ENCODE measurements around the gene PAQR4. TPM values are rescaled to one million over a fixed set of nuclear protein-coding genes. Genes with fewer than 3 reads are reported as not detected.

Gene PAQR4
- total and polyA plus RNA-seq, 2 donors (not counting 1 experiment from before 2014, with no cell fraction given) = 1.5 to 3.0 TPM

- no peak overlapping the region for H3K27ac ChIP-seq (ENCODE audit: insufficient read depth, low read length)
- H3K9me3 ChIP-seq (ENCODE audit: control insufficient read depth, insufficient read depth, low read depth, low read length) = no peaks in the 10 kb centered on the region
- no peak overlapping the region for H2AFZ ChIP-seq (ENCODE audit: low read length)
- TF ChIP-seq EZH2 (IDR thresholded peaks at IDR 0.05; ENCODE audit: low read length, missing control alignments) = no peak
- TF ChIP-seq CTCF (conservative IDR thresholded peaks at IDR 0.05 in 1 of 2, IDR thresholded peaks at IDR 0.05 in 1 of 2; ENCODE audit: low read depth in 1 of 2, low read length in 2 of 2) = no peak
- no peaks in the 10 kb centered on the region for H4K20me1 ChIP-seq (ENCODE audit: control insufficient read depth, extremely low read depth, insufficient read depth, low read length)
- peaks cover 3% of the 10 kb centered on the region for H3K36me3 ChIP-seq (ENCODE audit: control insufficient read depth, insufficient read depth, low read length)
- H3K4me2 ChIP-seq (ENCODE audit: extremely low read depth, insufficient read depth, low read length) = no peak overlapping the region
- H3K4me3 ChIP-seq (replicated peaks in 1 of 4; ENCODE audit: control extremely low read depth in 1 of 4, insufficient read depth in 1 of 4, low read depth in 3 of 4, low read length in 4 of 4) = no peak overlapping the region
- no peaks in the 10 kb centered on the region for H3K79me2 ChIP-seq (ENCODE audit: control insufficient read depth, insufficient read depth, low read length)
- H3K9ac ChIP-seq (ENCODE audit: insufficient read depth, low read length) = no peak overlapping the region
- peaks cover 3% of the 10 kb centered on the region for H3K4me1 ChIP-seq (ENCODE audit: control insufficient read depth, extremely low read depth, insufficient read depth, low read length)
- no peak for DNase-seq (ENCODE audit: low read depth in 2 of 2)
- no peaks in the 10 kb centered on the region for H3K27me3 ChIP-seq (ENCODE audit: control insufficient read depth, insufficient read depth, low read length)
These were observed 45.7 kb upstream of the PAQR4 start for GRCh38 chr16:2923481-2923880.

- Histone ChIP-seq H3K79me2 (ENCODE audit: control insufficient read depth, insufficient read depth, low read length) (no peaks in the 10 kb centered on the region), H3K4me1 (ENCODE audit: control insufficient read depth, extremely low read depth, insufficient read depth, low read length) (peaks cover 3% of the 10 kb centered on the region)
- TF ChIP-seq CTCF (conservative IDR thresholded peaks at IDR 0.05 in 1 of 2, IDR thresholded peaks at IDR 0.05 in 1 of 2; ENCODE audit: low read depth in 1 of 2, low read length in 2 of 2) (no peak), EZH2 (IDR thresholded peaks at IDR 0.05; ENCODE audit: low read length, missing control alignments) (no peak)
These were observed 44.0 kb upstream of the PAQR4 start for GRCh38 chr16:2924901-2925755.

GRCh38 chr16:2925951-2926649 is 43.0 kb upstream of the PAQR4 start:
- Histone ChIP-seq H3K4me1 (ENCODE audit: control insufficient read depth, extremely low read depth, insufficient read depth, low read length) (peaks cover 3% of the 10 kb centered on the region), H3K4me2 (ENCODE audit: extremely low read depth, insufficient read depth, low read length) (no peak overlapping the region), H3K9me3 (ENCODE audit: control insufficient read depth, insufficient read depth, low read depth, low read length) (no peaks in the 10 kb centered on the region), H3K9ac (ENCODE audit: insufficient read depth, low read length) (no peak overlapping the region), H3K79me2 (ENCODE audit: control insufficient read depth, insufficient read depth, low read length) (no peaks in the 10 kb centered on the region), H3K4me3 (replicated peaks in 1 of 4; ENCODE audit: control extremely low read depth in 1 of 4, insufficient read depth in 1 of 4, low read depth in 3 of 4, low read length in 4 of 4) (no peak overlapping the region), H3K27me3 (ENCODE audit: control insufficient read depth, insufficient read depth, low read length) (no peaks in the 10 kb centered on the region), H4K20me1 (ENCODE audit: control insufficient read depth, extremely low read depth, insufficient read depth, low read length) (no peaks in the 10 kb centered on the region), H3K36me3 (ENCODE audit: control insufficient read depth, insufficient read depth, low read length) (peaks cover 12% of the 10 kb centered on the region), H3K27ac (ENCODE audit: insufficient read depth, low read length) (no peak overlapping the region), H2AFZ (ENCODE audit: low read length) (no peak overlapping the region)
- TF ChIP-seq CTCF (conservative IDR thresholded peaks at IDR 0.05 in 1 of 2, IDR thresholded peaks at IDR 0.05 in 1 of 2; ENCODE audit: low read depth in 1 of 2, low read length in 2 of 2) (no peak), EZH2 (IDR thresholded peaks at IDR 0.05; ENCODE audit: low read length, missing control alignments) (no peak)
- DNase-seq (ENCODE audit: low read depth in 2 of 2) = no peak

More at GRCh38 chr16:2924901-2925755, 44.0 kb upstream of the PAQR4 start:
- peaks cover 9% of the 10 kb centered on the region for H3K36me3 ChIP-seq (ENCODE audit: control insufficient read depth, insufficient read depth, low read length)
- H3K4me3 ChIP-seq (replicated peaks in 1 of 4; ENCODE audit: control extremely low read depth in 1 of 4, insufficient read depth in 1 of 4, low read depth in 3 of 4, low read length in 4 of 4) = no peak overlapping the region
- H3K9me3 ChIP-seq (ENCODE audit: control insufficient read depth, insufficient read depth, low read depth, low read length) = no peaks in the 10 kb centered on the region
- no peaks in the 10 kb centered on the region for H4K20me1 ChIP-seq (ENCODE audit: control insufficient read depth, extremely low read depth, insufficient read depth, low read length)
- no peaks in the 10 kb centered on the region for H3K27me3 ChIP-seq (ENCODE audit: control insufficient read depth, insufficient read depth, low read length)
- H3K27ac ChIP-seq (ENCODE audit: insufficient read depth, low read length) = no peak overlapping the region
- H3K9ac ChIP-seq (ENCODE audit: insufficient read depth, low read length) = no peak overlapping the region
- DNase-seq (ENCODE audit: low read depth in 2 of 2) = no peak
- H3K4me2 ChIP-seq (ENCODE audit: extremely low read depth, insufficient read depth, low read length) = no peak overlapping the region
- H2AFZ ChIP-seq (ENCODE audit: low read length) = no peak overlapping the region
